K562 (cell line): ENCODE measurements around the gene PYGO2. TPM values are rescaled to one million over a fixed set of nuclear protein-coding genes. Genes with fewer than 3 reads are reported as not detected.

Experiments used
- ATAC-seq: fragments of 200-7000 bp; cut with Tn5 transposase; 3 replicates; pipeline ENCODE4 v1.9.1; 2020; ENCODE audit warnings: moderate library complexity
- BruUV-seq: library from RNA; stranded (reverse); fragments of 400-500 nt; replicated peaks from 2 replicates; lab custom pipeline; 2021; lab: Mats Ljungman, UMichigan
- CTCF ChIA-PET: fragments of 300-600 bp; formaldehyde crosslinking; extraction: SDS; loops from one replicate; lab custom pipeline; 2021; ENCODE audit warnings: low intra/inter-chr PET ratio; lab: Yijun Ruan, JAX
- POLR2A ChIA-PET: fragments of 300-600, 350-650 bp; sonication (Branson Sonifier 250); formaldehyde crosslinking; extraction: SDS; loops from one replicate; lab custom pipeline; 2021; ENCODE audit warnings: antibody characterized with exemption, inconsistent platforms; lab: Yijun Ruan, JAX
- DNase-seq, 4 experiments: peaks; one replicate each; pipeline versions ENCODE4 v3.0.0 to v3.0.0-alpha.2; 2011 to 2018; ENCODE audit warnings: low spot score in 3 of 4, mixed read lengths in 3 of 4; ENCODE audit errors: extremely low read depth in 1 of 4
- FAIRE-seq: peaks from 2 replicates; lab custom pipeline; 2011; peaks lifted over from hg19 to GRCh38; lab: Jason Lieb, UNC
- H2AFZ ChIP-seq: 2 replicates; pipeline ENCODE4 v1.6.0; 2011; ENCODE audit warnings: low read depth, low read length, control low read depth, inconsistent platforms
- H3K27ac ChIP-seq: fragments of 200-600 bp; 3 replicates; pipeline ENCODE4 v1.8.0; 2011; ENCODE audit warnings: low read depth, mild to moderate bottlenecking, control low read depth, inconsistent platforms, low read length, moderate library complexity, mixed read lengths; ENCODE audit errors: extremely low read depth
- H3K27me3 ChIP-seq, 2 experiments: fragments of 300-600 bp in 1 of 2; 2 replicates in 1 of 2; 3 replicates in 1 of 2; pipeline versions ENCODE4 v1.6.0 to v1.8.0; 2011; ENCODE audit warnings: inconsistent platforms in 2 of 2, low read length in 2 of 2, mild to moderate bottlenecking in 1 of 2, mixed read lengths in 1 of 2, moderate library complexity in 1 of 2; ENCODE audit not compliant: control insufficient read depth in 2 of 2, insufficient read depth in 2 of 2
- H3K36me3 ChIP-seq: fragments of 300-600 bp; 3 replicates; pipeline ENCODE4 v1.8.0; 2011; ENCODE audit warnings: mild to moderate bottlenecking, low read length, inconsistent platforms; ENCODE audit not compliant: control insufficient read depth, insufficient read depth
- H3K4me1 ChIP-seq, 2 experiments: fragments of 200-600 bp in 1 of 2; replicated peaks in 1 of 2; 2 replicates in 1 of 2; 3 replicates in 1 of 2; pipeline versions ENCODE4 v1.5.1 to v1.8.0; 2011; ENCODE audit warnings: inconsistent platforms in 2 of 2, low read length in 2 of 2, mild to moderate bottlenecking in 1 of 2, mixed read lengths in 1 of 2, moderate library complexity in 1 of 2; ENCODE audit not compliant: control insufficient read depth in 2 of 2, insufficient read depth in 2 of 2
- H3K4me2 ChIP-seq: 2 replicates; pipeline ENCODE4 v1.6.1; 2011; ENCODE audit warnings: low read length, control low read depth, inconsistent platforms, mixed read lengths; ENCODE audit not compliant: insufficient read depth
- H3K4me3 ChIP-seq: fragments of 200-600 bp; sonication (generic), shearing (Covaris generic); 2 replicates; pipeline ENCODE4 v1.5.1; 2016; ENCODE audit warnings: control low read depth, inconsistent platforms
- H3K79me2 ChIP-seq: fragments of 200-600 bp; 3 replicates; pipeline ENCODE4 v1.8.0; 2011; ENCODE audit warnings: low read length, inconsistent platforms; ENCODE audit not compliant: control insufficient read depth, insufficient read depth
- H3K9ac ChIP-seq, 2 experiments: 2 replicates each; pipeline versions ENCODE4 v1.6.0 to v1.6.1; 2011; ENCODE audit warnings: low read depth in 2 of 2, low read length in 2 of 2, control low read depth in 1 of 2, inconsistent platforms in 1 of 2, mild to moderate bottlenecking in 1 of 2, mixed read lengths in 1 of 2; ENCODE audit not compliant: insufficient read depth in 1 of 2
- H3K9me1 ChIP-seq: one replicate; pipeline ENCODE4 v1.6.0; 2011; ENCODE audit warnings: inconsistent platforms, mild to moderate bottlenecking, low read length, moderate library complexity; ENCODE audit not compliant: control insufficient read depth, insufficient read depth
- H3K9me3 ChIP-seq: replicated peaks from 2 replicates; pipeline ENCODE4 v1.5.1; 2011; ENCODE audit warnings: low read depth, low read length, inconsistent platforms; ENCODE audit not compliant: control insufficient read depth, insufficient read depth
- H4K20me1 ChIP-seq: replicated peaks from 2 replicates; pipeline ENCODE4 v1.6.1; 2011; ENCODE audit warnings: low read length, inconsistent platforms, mixed read lengths; ENCODE audit not compliant: control insufficient read depth, insufficient read depth
- CBX2 ChIP-seq: fragments of 200-600 bp; sonication (generic); IDR thresholded peaks from one replicate; pipeline ENCODE4 v1.6.1; 2012; ENCODE audit warnings: mild to moderate bottlenecking, low read length, inconsistent platforms; ENCODE audit not compliant: insufficient read depth, poor library complexity, severe bottlenecking
- RBFOX2 ChIP-seq: fragments of 200-400 bp; formaldehyde crosslinking; IDR thresholded peaks from 2 replicates; pipeline ENCODE4 v1.6.1; 2017; ENCODE audit warnings: low read depth, mild to moderate bottlenecking, low read length, moderate library complexity
- WGBS: fragments of 100-300 bp; shearing (Covaris generic); methylation state at CpG from one replicate; pipeline ENCODE4 v1.1.6; 2016; ENCODE audit warnings: low coverage, mixed read lengths; ENCODE audit not compliant: insufficient coverage; ENCODE audit errors: missing lambda C conversion rate; 5-methylcytosine and 5-hydroxymethylcytosine counted together
- in situ Hi-C: fragments of 300-500 bp; cut with MboI; formaldehyde crosslinking; loops from 4 replicates; pipeline ENCODE4 v1.15.0; 2018; ENCODE audit warnings: inconsistent platforms, mixed read lengths
- intact Hi-C: fragments of 100-400 bp; cut with micrococcal nuclease; formaldehyde crosslinking; loops from 2 replicates; pipeline ENCODE4 v1.14.2; 2022
- polyA plus RNA-seq, 8 experiments: library from polyadenylated mRNA; depleted of rRNA in 4 of 8; stranded (reverse) in 5 of 8; unstranded in 3 of 8; fragments of >200 nt; fragmentation: Nextera tagmentation in 2 of 8; fragmentation: Illumina TruSeq in 1 of 8; extraction: Ambion mirVana in 2 of 8; extraction: Trizol in 1 of 8; gene quantifications; 2 replicates each; pipeline versions ENCODE4 v1.2.1 to v1.2.3, GENCODE V29; 2011 to 2014; ENCODE audit warnings: inconsistent platforms in 1 of 8, missing spikeins in 1 of 8
- total RNA-seq, 7 experiments: library from RNA; depleted of rRNA in 6 of 7; stranded (reverse); fragments of >200 nt in 6 of 7; fragmentation: Illumina TruSeq in 2 of 7; extraction: Trizol in 2 of 7; gene quantifications; 2 replicates each; pipeline versions ENCODE4 v1.2.1 to v1.2.3, GENCODE V29; 2011 to 2021; ENCODE audit warnings: low replicate concordance in 1 of 7

Gene PYGO2
- total and polyA plus RNA-seq, 9 of the 15 experiments (the other 6 are each of a cell fraction or from before 2014, with no cell fraction given): 8.3 to 36.2 (median 18.2) TPM

DNA sequence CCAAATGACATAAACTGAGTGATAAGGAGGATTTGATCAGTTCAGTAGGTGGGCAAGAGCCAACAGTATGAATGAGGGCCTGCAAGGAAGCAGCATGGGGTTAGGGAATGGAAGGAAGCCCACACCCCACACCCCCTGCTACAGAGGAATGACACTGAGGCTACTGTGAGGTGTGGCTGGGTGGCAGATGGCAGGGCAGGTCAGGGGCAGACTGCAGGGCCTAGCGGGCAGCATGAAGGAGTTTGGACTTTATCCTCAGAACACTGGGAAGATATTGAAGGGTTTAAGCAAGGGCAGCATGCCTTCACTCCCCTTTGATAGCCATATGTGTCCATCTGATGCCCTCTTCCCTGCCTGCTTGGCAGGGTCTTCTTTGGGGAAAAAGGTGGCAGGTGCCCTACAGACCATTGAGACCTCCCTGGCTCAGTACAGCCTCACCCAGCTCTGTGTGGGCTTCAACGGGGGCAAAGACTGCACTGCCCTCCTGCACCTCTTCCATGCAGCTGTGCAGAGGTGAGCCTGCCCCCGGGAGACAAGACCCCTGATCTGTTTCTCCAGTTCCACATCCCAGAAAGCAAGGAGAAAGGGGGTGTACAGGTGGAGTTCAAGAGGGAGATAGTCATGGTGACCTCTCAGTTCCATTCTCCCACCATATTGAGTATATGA is 27.7 kb upstream of the PYGO2 start:
- in situ Hi-C loops (no loop called here), intact Hi-C loops (no loop called here)
- no peak overlapping the region for H2AFZ ChIP-seq
- TF ChIP-seq RBFOX2 (peak; percentile 27; the same call in 1 of the 2 replicates), CBX2 (no peak)
- 90% methylated on average over 3 of the region's 3 CpGs for WGBS
- no peak overlapping the region for H3K4me3 ChIP-seq
- H3K27ac ChIP-seq: no peak overlapping the region
- no TSS peak for BruUV-seq
- ATAC-seq (no peak), DNase-seq (no peak), FAIRE-seq (no peak)
- peaks cover 49% of the 10 kb centered on the region for H3K79me2 ChIP-seq
- H3K9me3 ChIP-seq: no peaks in the 10 kb centered on the region
- peaks cover 61% of the 10 kb centered on the region for H3K36me3 ChIP-seq
- peaks cover 6% of the 10 kb centered on the region for H3K9me1 ChIP-seq
- H3K4me2 ChIP-seq: no peak overlapping the region; the same call in 1 of the 2 replicates
- POLR2A ChIA-PET: interaction anchor here (0.5 to 2.8 kb wide), 5 partner anchors 10 to 230 kb away, joined by 3 to 21 read pairs (median 4); no protein-coding TSS in a partner anchor
- no peaks in the 10 kb centered on the region for H3K27me3 ChIP-seq
- no peaks in the 10 kb centered on the region; the same call in 1 of the 2 replicates for H4K20me1 ChIP-seq
- CTCF ChIA-PET: no interaction called here
- peak overlapping the region in 1 of 2 experiments; percentile 80; a peak in 2 of 4 replicates for H3K9ac ChIP-seq
- H3K4me1 ChIP-seq: peaks cover 20 to 44% of the 10 kb centered on the region in 2 experiments
